ENCODE measurements around the gene VPS50. TPM values are rescaled to one million over a fixed set of nuclear protein-coding genes. Genes with fewer than 3 reads are reported as not detected.

VPS50 gene
- total and polyA plus RNA-seq, 10 of the 15 experiments (the other 5 are each of a cell fraction or from before 2014, with no cell fraction given): 4.0 to 22.0 (median 16.2) TPM

DNA sequence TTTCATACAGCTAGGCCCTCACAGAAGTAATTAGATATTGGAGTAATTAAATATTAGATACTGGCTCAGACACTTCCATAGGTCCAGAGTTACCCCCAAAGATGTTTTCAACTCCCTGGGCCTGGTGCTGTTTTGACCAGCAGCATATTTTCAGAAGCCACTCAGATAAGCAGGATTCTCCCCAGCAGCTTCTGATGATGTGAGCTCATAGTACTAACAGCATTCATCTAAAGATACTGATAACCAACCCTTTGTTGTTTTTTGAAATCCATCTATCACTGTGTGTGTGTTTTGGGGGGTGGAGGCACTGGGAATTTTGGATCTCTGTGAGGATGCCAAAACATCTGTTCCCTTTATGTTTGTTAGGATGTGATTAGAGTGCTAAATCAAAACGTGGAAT lies 52.7 kb downstream of the VPS50 start (continued):
- no peak for TF ChIP-seq SRF (IDR thresholded peaks at IDR 0.05; ENCODE audit: low read depth in 2 of 2, low read length in 2 of 2)

DNA sequence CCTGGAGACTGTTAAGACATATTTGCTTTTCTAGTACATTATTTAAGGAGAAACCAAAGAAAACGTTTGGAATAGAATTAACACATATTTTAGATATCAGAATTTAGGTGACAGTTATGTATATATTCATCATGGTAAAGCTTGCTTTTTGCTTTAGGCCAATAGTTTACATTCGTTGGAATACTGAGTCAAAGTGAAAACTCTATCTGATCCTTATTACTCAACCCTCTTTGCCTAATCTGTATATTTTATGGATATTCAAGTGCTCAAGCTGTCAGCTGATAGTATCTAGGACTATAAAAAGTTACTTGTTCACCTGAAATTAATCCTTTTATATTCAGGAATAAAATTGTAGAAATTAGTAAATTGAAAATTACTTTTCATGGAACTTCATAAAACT lies 61.1 kb downstream of the VPS50 start:
- H3K4me2 ChIP-seq (ENCODE audit: control insufficient read depth, insufficient read depth): no peak overlapping the region
- no peaks in the 10 kb centered on the region for H3K27me3 ChIP-seq (replicated peaks in 1 of 2; ENCODE audit: control insufficient read depth in 2 of 2, insufficient read depth in 2 of 2, low read length in 1 of 2)
- H3K79me2 ChIP-seq (ENCODE audit: control insufficient read depth, insufficient read depth, low read length): no peaks in the 10 kb centered on the region
- H2AFZ ChIP-seq (ENCODE audit: control insufficient read depth, low read depth, low read length): no peak overlapping the region
- in situ Hi-C loops (cut with MboI) (no loop called here), intact Hi-C loops (cut with micrococcal nuclease; ENCODE audit: unreplicated experiment) (no loop called here)
- H3K36me3 ChIP-seq (ENCODE audit: control insufficient read depth in 2 of 2, insufficient read depth in 2 of 2, low read length in 1 of 2): no peaks in the 10 kb centered on the region; a peak in 1 of 4 replicates
- RAD21 ChIA-PET (ENCODE audit: unreplicated experiment): no interaction called here
- 0% methylated on average over 2 of the region's 2 CpGs for WGBS (ENCODE audit: insufficient coverage, insufficient replicate concordance, low lambda C conversion rate, missing lambda C conversion rate)
- DNase-seq (ENCODE audit: low read depth, low spot score): no peak
- FAIRE-seq: no peak
- H3K27ac ChIP-seq (ENCODE audit: control insufficient read depth, insufficient read depth): no peak overlapping the region
- no peaks in the 10 kb centered on the region for H4K20me1 ChIP-seq (ENCODE audit: control insufficient read depth, insufficient read depth)
- no TSS peak for BruUV-seq (replicated peaks)
- SMC1A ChIA-PET (ENCODE audit: uncharacterized antibody, unreplicated experiment): interaction anchor here (2.0 kb wide), 1 partner anchor 10 kb away, joined by 7 read pairs; no protein-coding TSS in a partner anchor
- POLR2A ChIA-PET: no interaction called here
- CTCF ChIA-PET: no interaction called here
- ATAC-seq: no peak
- no peak overlapping the region for H3K4me3 ChIP-seq
- no peaks in the 10 kb centered on the region for H3K9me3 ChIP-seq (replicated peaks; ENCODE audit: control insufficient read depth, insufficient read depth, low read length)
- TF ChIP-seq JUNB (IDR thresholded peaks at IDR 0.05) (peak; percentile 26; the same call in 1 of the 2 replicates), JUND (IDR thresholded peaks at IDR 0.05; ENCODE audit: low read depth, low read length) (no peak)
- H3K4me1 ChIP-seq (ENCODE audit: control insufficient read depth, insufficient read depth, low read length): no peaks in the 10 kb centered on the region
- no peak overlapping the region for H3K9ac ChIP-seq (ENCODE audit: control insufficient read depth, insufficient read depth, low read length)

GRCh38 chr7:93298206-93298605 lies 66.0 kb downstream of the VPS50 start:
- H3K36me3 ChIP-seq (ENCODE audit: control insufficient read depth in 2 of 2, insufficient read depth in 2 of 2, low read length in 1 of 2): no peaks in the 10 kb centered on the region; a peak in 1 of 4 replicates
- intact Hi-C loops (cut with micrococcal nuclease; ENCODE audit: unreplicated experiment): no loop called here
- RAD21 ChIA-PET (ENCODE audit: unreplicated experiment): no interaction called here
- H3K4me3 ChIP-seq: no peak overlapping the region
- H3K9me3 ChIP-seq (replicated peaks; ENCODE audit: control insufficient read depth, insufficient read depth, low read length): no peaks in the 10 kb centered on the region
- BruUV-seq (replicated peaks): no TSS peak
- H3K4me1 ChIP-seq (ENCODE audit: control insufficient read depth, insufficient read depth, low read length): no peaks in the 10 kb centered on the region
- no peaks in the 10 kb centered on the region for H3K79me2 ChIP-seq (ENCODE audit: control insufficient read depth, insufficient read depth, low read length)
- H3K4me2 ChIP-seq (ENCODE audit: control insufficient read depth, insufficient read depth): no peak overlapping the region
- SMC1A ChIA-PET (ENCODE audit: uncharacterized antibody, unreplicated experiment): interaction anchor here (1.5 kb wide), 1 partner anchor 65 kb away, joined by 4 read pairs; no protein-coding TSS in a partner anchor
- DNase-seq (ENCODE audit: low read depth, low spot score): no peak
- H3K9ac ChIP-seq (ENCODE audit: control insufficient read depth, insufficient read depth, low read length): no peak overlapping the region
- H3K27me3 ChIP-seq (replicated peaks in 1 of 2; ENCODE audit: control insufficient read depth in 2 of 2, insufficient read depth in 2 of 2, low read length in 1 of 2): no peaks in the 10 kb centered on the region
- no peaks in the 10 kb centered on the region for H4K20me1 ChIP-seq (ENCODE audit: control insufficient read depth, insufficient read depth)
- no peak overlapping the region for H3K27ac ChIP-seq (ENCODE audit: control insufficient read depth, insufficient read depth)
- no peak for FAIRE-seq
- in situ Hi-C loops (cut with MboI): no loop called here
- no peak overlapping the region for H2AFZ ChIP-seq (ENCODE audit: control insufficient read depth, low read depth, low read length)
- CTCF ChIA-PET: no interaction called here
- no peak for ATAC-seq
- POLR2A ChIA-PET: no interaction called here
- 95% methylated on average over 1 of the region's 1 CpG for WGBS (ENCODE audit: insufficient coverage, insufficient replicate concordance, low lambda C conversion rate, missing lambda C conversion rate)
- TF ChIP-seq RELA (IDR thresholded peaks at IDR 0.05; ENCODE audit: borderline replicate concordance, partially characterized antibody) (no peak), NFYB (IDR thresholded peaks at IDR 0.05; ENCODE audit: insufficient read depth, low read depth, low read length) (no peak), IRF4 (IDR thresholded peaks at IDR 0.05; ENCODE audit: low read depth, low read length) (no peak), CEBPB (IDR thresholded peaks at IDR 0.05; ENCODE audit: borderline replicate concordance in 1 of 2, low read depth in 2 of 2, low read length in 2 of 2) (no peak), NRF1 (conservative IDR thresholded peaks at IDR 0.05; ENCODE audit: low read depth, low read length) (no peak), REST (IDR thresholded peaks at IDR 0.05; ENCODE audit: low read depth, low read length) (no peak), CHD4 (IDR thresholded peaks at IDR 0.05) (no peak)
- TF ChIP-seq, protein P1, sequence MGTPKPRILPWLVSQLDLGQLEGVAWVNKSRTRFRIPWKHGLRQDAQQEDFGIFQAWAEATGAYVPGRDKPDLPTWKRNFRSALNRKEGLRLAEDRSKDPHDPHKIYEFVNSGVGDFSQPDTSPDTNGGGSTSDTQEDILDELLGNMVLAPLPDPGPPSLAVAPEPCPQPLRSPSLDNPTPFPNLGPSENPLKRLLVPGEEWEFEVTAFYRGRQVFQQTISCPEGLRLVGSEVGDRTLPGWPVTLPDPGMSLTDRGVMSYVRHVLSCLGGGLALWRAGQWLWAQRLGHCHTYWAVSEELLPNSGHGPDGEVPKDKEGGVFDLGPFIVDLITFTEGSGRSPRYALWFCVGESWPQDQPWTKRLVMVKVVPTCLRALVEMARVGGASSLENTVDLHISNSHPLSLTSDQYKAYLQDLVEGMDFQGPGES (IDR thresholded peaks at IDR 0.05): no peak
